H9 (cell line): ENCODE measurements around the gene BCAS3. TPM values are rescaled to one million over a fixed set of nuclear protein-coding genes. Genes with fewer than 3 reads are reported as not detected.

Experiments used
- DNase-seq: peaks from one replicate; pipeline ENCODE4 v3.0.0-alpha.2; 2017
- H2AFZ ChIP-seq: one replicate; pipeline ENCODE4 v1.6.1; 2013; ENCODE audit warnings: mild to moderate bottlenecking, low read length, control low read depth, moderate library complexity
- H2AK5ac ChIP-seq: 2 replicates; pipeline ENCODE4 v1.6.1; 2013; ENCODE audit warnings: low read length, control low read depth, mixed read lengths; ENCODE audit not compliant: insufficient read length
- H2BK120ac ChIP-seq: one replicate; pipeline ENCODE4 v1.6.1; 2013; ENCODE audit warnings: low read depth, mild to moderate bottlenecking, low read length, control low read depth, inconsistent platforms; ENCODE audit not compliant: poor library complexity, severe bottlenecking
- H2BK12ac ChIP-seq: 2 replicates; pipeline ENCODE4 v1.6.1; 2013; ENCODE audit warnings: low read length, control low read depth, mixed read lengths, low read depth; ENCODE audit not compliant: insufficient read length
- H2BK15ac ChIP-seq: 2 replicates; pipeline ENCODE4 v1.6.1; 2013; ENCODE audit warnings: low read depth, low read length, control low read depth
- H2BK20ac ChIP-seq: one replicate; pipeline ENCODE4 v1.6.1; 2013; ENCODE audit warnings: low read depth, mild to moderate bottlenecking, low read length, control low read depth, inconsistent platforms; ENCODE audit not compliant: poor library complexity, severe bottlenecking
- H2BK5ac ChIP-seq: 2 replicates; pipeline ENCODE4 v1.6.1; 2013; ENCODE audit warnings: low read length, control low read depth, mixed read lengths; ENCODE audit not compliant: insufficient read length
- H3K14ac ChIP-seq: 2 replicates; pipeline ENCODE4 v1.6.1; 2013; ENCODE audit warnings: low read length, control low read depth; ENCODE audit not compliant: insufficient read depth
- H3K18ac ChIP-seq: 2 replicates; pipeline ENCODE4 v1.6.1; 2013; ENCODE audit warnings: low read depth, mild to moderate bottlenecking, mixed read lengths, low read length, control low read depth; ENCODE audit not compliant: insufficient read length
- H3K23ac ChIP-seq: 2 replicates; pipeline ENCODE4 v1.6.1; 2013; ENCODE audit warnings: low read length, control low read depth, mixed read lengths, low read depth; ENCODE audit not compliant: insufficient read length
- H3K23me2 ChIP-seq: 2 replicates; pipeline ENCODE4 v1.6.1; 2013; ENCODE audit warnings: low read depth, mild to moderate bottlenecking, mixed read lengths, low read length, control low read depth; ENCODE audit not compliant: insufficient read length, poor library complexity, severe bottlenecking
- H3K27ac ChIP-seq: 2 replicates; pipeline ENCODE4 v1.5.1; 2013; ENCODE audit warnings: low read length, control low read depth, mixed read lengths, low read depth; ENCODE audit not compliant: insufficient read length
- H3K27me3 ChIP-seq: 2 replicates; pipeline ENCODE4 v1.6.1; 2013; ENCODE audit warnings: low read length, control low read depth, inconsistent platforms; ENCODE audit not compliant: insufficient read depth
- H3K4ac ChIP-seq: 2 replicates; pipeline ENCODE4 v1.6.1; 2013; ENCODE audit warnings: low read depth, mild to moderate bottlenecking, control low read depth, inconsistent platforms, low read length, moderate library complexity
- H3K4me1 ChIP-seq: 2 replicates; pipeline ENCODE4 v1.6.1; 2013; ENCODE audit warnings: low read length, control low read depth, inconsistent platforms; ENCODE audit not compliant: insufficient read depth
- H3K4me2 ChIP-seq: 2 replicates; pipeline ENCODE4 v1.6.1; 2013; ENCODE audit warnings: low read length, control low read depth, mixed read lengths; ENCODE audit not compliant: insufficient read length, insufficient read depth
- H3K56ac ChIP-seq: 2 replicates; pipeline ENCODE4 v1.6.1; 2013; ENCODE audit warnings: low read depth, mild to moderate bottlenecking, mixed read lengths, low read length, control low read depth; ENCODE audit not compliant: insufficient read length
- H3K79me1 ChIP-seq: 2 replicates; pipeline ENCODE4 v1.6.1; 2013; ENCODE audit warnings: low read depth, mild to moderate bottlenecking, moderate library complexity, low read length, control low read depth, inconsistent platforms; ENCODE audit not compliant: insufficient read depth, poor library complexity, severe bottlenecking
- H3K79me2 ChIP-seq: 2 replicates; pipeline ENCODE4 v1.6.1; 2013; ENCODE audit warnings: low read length, control low read depth, inconsistent platforms; ENCODE audit not compliant: insufficient read depth
- H3K9ac ChIP-seq: 2 replicates; pipeline ENCODE4 v1.6.1; 2013; ENCODE audit warnings: low read length, control low read depth, mixed read lengths; ENCODE audit not compliant: insufficient read length; ENCODE audit errors: extremely low read depth
- H3K9me3 ChIP-seq: one replicate; pipeline ENCODE4 v1.6.1; 2013; ENCODE audit warnings: low read depth, low read length, inconsistent platforms; ENCODE audit not compliant: control insufficient read depth
- H3T11ph ChIP-seq: one replicate; pipeline ENCODE4 v1.6.1; 2013; ENCODE audit warnings: mild to moderate bottlenecking, low read length, control low read depth, inconsistent platforms
- H4K20me1 ChIP-seq: one replicate; pipeline ENCODE4 v1.6.1; 2013; ENCODE audit not compliant: control insufficient read depth, insufficient read length, insufficient read depth
- H4K5ac ChIP-seq: 2 replicates; pipeline ENCODE4 v1.6.1; 2013; ENCODE audit warnings: low read depth, mild to moderate bottlenecking, mixed read lengths, low read length, control low read depth; ENCODE audit not compliant: insufficient read length
- H4K8ac ChIP-seq: replicated peaks from 2 replicates; pipeline ENCODE4 v1.6.1; 2013; ENCODE audit warnings: low read length, control low read depth, mixed read lengths, low read depth; ENCODE audit not compliant: insufficient read length
- H4K91ac ChIP-seq: 2 replicates; pipeline ENCODE4 v1.6.1; 2013; ENCODE audit warnings: low read depth, mild to moderate bottlenecking, moderate library complexity, mixed read lengths, low read length, control low read depth; ENCODE audit not compliant: insufficient read length
- H3K27ac Mint-ChIP-seq, 3 experiments: 2 replicates in 2 of 3; 3 replicates in 1 of 3; pipeline ENCODE4 v1.8.0; 2020 to 2021; ENCODE audit warnings: mixed read lengths in 3 of 3, mild to moderate bottlenecking in 1 of 3, moderate library complexity in 1 of 3
- H3K27me3 Mint-ChIP-seq: 2 replicates; pipeline ENCODE4 v1.8.0; 2021; ENCODE audit warnings: low read depth, mild to moderate bottlenecking, moderate library complexity, mixed read lengths
- H3K36me3 Mint-ChIP-seq, 3 experiments: 2 replicates in 2 of 3; 3 replicates in 1 of 3; pipeline ENCODE4 v1.8.0; 2020 to 2021; ENCODE audit warnings: low read depth in 3 of 3, mixed read lengths in 3 of 3; ENCODE audit not compliant: insufficient read depth in 1 of 3
- H3K4me1 Mint-ChIP-seq, 2 experiments: 2 replicates each; pipeline ENCODE4 v1.8.0; 2020; ENCODE audit warnings: mixed read lengths in 2 of 2
- H3K4me3 Mint-ChIP-seq, 2 experiments: 2 replicates in 1 of 2; 3 replicates in 1 of 2; pipeline ENCODE4 v1.8.0; 2020 to 2021; ENCODE audit warnings: mild to moderate bottlenecking in 2 of 2, mixed read lengths in 2 of 2, moderate library complexity in 1 of 2
- H3K9me3 Mint-ChIP-seq, 2 experiments: 2 replicates in 1 of 2; 3 replicates in 1 of 2; pipeline ENCODE4 v1.8.0; 2020; ENCODE audit warnings: mild to moderate bottlenecking in 2 of 2, mixed read lengths in 2 of 2, moderate library complexity in 1 of 2
- WGBS: extraction: QIAGEN DNeasy Blood & Tissue Kit; methylation state at CpG from one replicate; pipeline ENCODE4 v1.1.7; 2013; ENCODE audit warnings: missing lambda C conversion rate, low lambda C conversion rate, mixed read lengths; ENCODE audit not compliant: insufficient read length; ENCODE audit errors: extremely low coverage; 5-methylcytosine and 5-hydroxymethylcytosine counted together
- total RNA-seq: library from RNA; stranded (reverse); gene quantifications from 2 replicates; pipeline ENCODE4 v1.2.1, GENCODE V29; 2021
- TF ChIP-seq, protein P1 (sequence below): fragments of 200-600 bp; sonication (generic); conservative IDR thresholded peaks from 3 replicates; pipeline ENCODE4 v1.8.0; 2021; ENCODE audit warnings: antibody characterized with exemption, mild to moderate bottlenecking

BCAS3 gene
- total RNA-seq, 1 experiment from 2014 or later = 22.4 TPM

DNA sequence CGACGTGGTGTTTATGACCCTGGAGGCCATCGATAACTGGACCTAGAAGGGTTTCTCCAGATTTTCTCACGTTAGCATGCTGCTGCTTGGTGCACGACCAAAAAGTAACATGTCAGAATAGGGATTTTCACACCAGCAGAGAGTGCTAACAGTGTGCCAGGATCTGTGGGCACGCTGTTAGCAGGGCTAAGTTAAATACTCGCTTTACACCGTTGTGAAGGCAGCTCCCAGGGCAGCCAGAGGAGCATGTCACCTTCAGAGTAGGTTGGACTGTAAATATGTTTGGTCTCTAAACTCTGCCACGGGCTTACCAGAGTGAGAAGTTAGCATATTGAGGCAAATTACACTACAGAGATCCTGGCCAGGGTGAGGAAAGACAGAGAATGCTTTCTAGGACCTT is 608.8 kb downstream of the BCAS3 start:
- H4K91ac ChIP-seq = no peak overlapping the region
- DNase-seq = no peak
- no peaks in the 10 kb centered on the region for H3K9me3 ChIP-seq
- peaks cover 7% of the 10 kb centered on the region; the same call in 1 of the 2 replicates for H3K4me1 ChIP-seq
- no peak overlapping the region for H2BK120ac ChIP-seq
- H3K36me3 Mint-ChIP-seq = peaks cover 5 to 7% (median 5%) of the 10 kb centered on the region in 3 experiments
- no peak overlapping the region for H3T11ph ChIP-seq
- H3K27ac ChIP-seq = no peak overlapping the region
- H3K23me2 ChIP-seq = no peaks in the 10 kb centered on the region
- H3K4me1 Mint-ChIP-seq = peaks cover 33 to 36% of the 10 kb centered on the region in 2 experiments
- H2BK5ac ChIP-seq = no peak overlapping the region
- no peak overlapping the region for H3K4ac ChIP-seq
- no peak overlapping the region for H3K9ac ChIP-seq
- no peak overlapping the region for H3K27ac Mint-ChIP-seq
- H3K79me2 ChIP-seq = no peaks in the 10 kb centered on the region
- H2BK20ac ChIP-seq = no peak overlapping the region
- no peak overlapping the region for H3K4me2 ChIP-seq
- no peak overlapping the region for H3K23ac ChIP-seq
- TF ChIP-seq, protein P1, sequence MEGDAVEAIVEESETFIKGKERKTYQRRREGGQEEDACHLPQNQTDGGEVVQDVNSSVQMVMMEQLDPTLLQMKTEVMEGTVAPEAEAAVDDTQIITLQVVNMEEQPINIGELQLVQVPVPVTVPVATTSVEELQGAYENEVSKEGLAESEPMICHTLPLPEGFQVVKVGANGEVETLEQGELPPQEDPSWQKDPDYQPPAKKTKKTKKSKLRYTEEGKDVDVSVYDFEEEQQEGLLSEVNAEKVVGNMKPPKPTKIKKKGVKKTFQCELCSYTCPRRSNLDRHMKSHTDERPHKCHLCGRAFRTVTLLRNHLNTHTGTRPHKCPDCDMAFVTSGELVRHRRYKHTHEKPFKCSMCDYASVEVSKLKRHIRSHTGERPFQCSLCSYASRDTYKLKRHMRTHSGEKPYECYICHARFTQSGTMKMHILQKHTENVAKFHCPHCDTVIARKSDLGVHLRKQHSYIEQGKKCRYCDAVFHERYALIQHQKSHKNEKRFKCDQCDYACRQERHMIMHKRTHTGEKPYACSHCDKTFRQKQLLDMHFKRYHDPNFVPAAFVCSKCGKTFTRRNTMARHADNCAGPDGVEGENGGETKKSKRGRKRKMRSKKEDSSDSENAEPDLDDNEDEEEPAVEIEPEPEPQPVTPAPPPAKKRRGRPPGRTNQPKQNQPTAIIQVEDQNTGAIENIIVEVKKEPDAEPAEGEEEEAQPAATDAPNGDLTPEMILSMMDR = no peak
- H4K20me1 ChIP-seq = no peaks in the 10 kb centered on the region
- no peak overlapping the region for H2AK5ac ChIP-seq
- H3K4me3 Mint-ChIP-seq = no peak overlapping the region
- no peaks in the 10 kb centered on the region for H3K79me1 ChIP-seq
- H3K27me3 ChIP-seq = no peaks in the 10 kb centered on the region
- H2BK15ac ChIP-seq = no peak overlapping the region
- no peak overlapping the region for H2BK12ac ChIP-seq
- peaks cover 2 to 5% of the 10 kb centered on the region in 2 experiments; a peak in 3 of 5 replicates for H3K9me3 Mint-ChIP-seq
- H2AFZ ChIP-seq = no peak overlapping the region
- H3K18ac ChIP-seq = no peak overlapping the region
- H3K14ac ChIP-seq = no peak overlapping the region
- H3K56ac ChIP-seq = no peak overlapping the region
- H4K5ac ChIP-seq = no peak overlapping the region
- H4K8ac ChIP-seq = no peak overlapping the region
- no CpG with 5 or more reads among the region's 9 CpGs for WGBS
- H3K27me3 Mint-ChIP-seq = peaks cover 6% of the 10 kb centered on the region
